ENCODE results near the gene ABCC1. TPM values are rescaled to one million over a fixed set of nuclear protein-coding genes. Genes with fewer than 3 reads are reported as not detected.

Gene ABCC1
- total and polyA plus RNA-seq, 2 of the 8 experiments (the other 6 are each of a cell fraction or from before 2014, with no cell fraction given), result 42.6 to 66.8 TPM

GRCh38 chr16:15934991-15935390, 14.4 kb upstream of the ABCC1 start:
- ChIA-PET POLR2A (ENCODE audit: partially characterized antibody) (interaction anchor here (1.1 kb wide), 1 partner anchor 13 kb away, joined by 3 read pairs; no protein-coding TSS in a partner anchor), CTCF (ENCODE audit: partially characterized antibody) (interaction anchor here (3.4 kb wide), 1 partner anchor 9 kb away, joined by 9 read pairs; no protein-coding TSS in a partner anchor)
- TF ChIP-seq SIN3A (conservative IDR thresholded peaks at IDR 0.05 in 1 of 2, IDR thresholded peaks at IDR 0.05 in 1 of 2; ENCODE audit: low read depth in 1 of 2, low read length in 2 of 2) (no peak), RXRA (IDR thresholded peaks at IDR 0.05; ENCODE audit: insufficient read depth, low read depth, low read length) (no peak), EGR1 (IDR thresholded peaks at IDR 0.05; ENCODE audit: borderline replicate concordance, low read depth, low read length) (no peak), SUZ12 (IDR thresholded peaks at IDR 0.05; ENCODE audit: low read length) (no peak), SRF (IDR thresholded peaks at IDR 0.05; ENCODE audit: low read depth, low read length) (no peak), MAFK (IDR thresholded peaks at IDR 0.05; ENCODE audit: low read depth, low read length) (no peak), SIRT6 (IDR thresholded peaks at IDR 0.05; ENCODE audit: low read length) (no peak), MAX (IDR thresholded peaks at IDR 0.05) (no peak), HDAC2 (IDR thresholded peaks at IDR 0.05; ENCODE audit: borderline replicate concordance in 1 of 2, low read depth in 2 of 2, low read length in 2 of 2) (no peak), RBBP5 (IDR thresholded peaks at IDR 0.05; ENCODE audit: borderline replicate concordance, low read depth, low read length) (no peak), TAF7 (optimal IDR thresholded peaks at IDR 0.05; ENCODE audit: borderline replicate concordance, low read depth, low read length) (no peak), EP300 (IDR thresholded peaks at IDR 0.05; ENCODE audit: borderline replicate concordance in 1 of 2, low read depth in 2 of 2, low read length in 2 of 2) (no peak), TBP (IDR thresholded peaks at IDR 0.05; ENCODE audit: low read depth, low read length) (no peak)

More at GRCh38 chr16:15934991-15935390, 14.4 kb upstream of the ABCC1 start:
- Histone ChIP-seq H3K27ac (ENCODE audit: low read depth, low read length) (no peak overlapping the region), H4K20me1 (replicated peaks in 1 of 2; ENCODE audit: control insufficient read depth in 1 of 2, insufficient read depth in 2 of 2, low read length in 2 of 2) (no peaks in the 10 kb centered on the region), H4K8ac (ENCODE audit: extremely low read depth, insufficient read depth, low read length) (no peak overlapping the region), H3K4me1 (replicated peaks in 1 of 4; ENCODE audit: control insufficient read depth in 3 of 4, insufficient read depth in 4 of 4, low read length in 3 of 4) (no peaks in the 10 kb centered on the region), H2BK120ac (replicated peaks; ENCODE audit: low read depth, low read length) (no peak overlapping the region), H2AFZ (ENCODE audit: low read length) (no peak overlapping the region), H3K4me3 (ENCODE audit: extremely low read depth in 1 of 4, insufficient read depth in 2 of 4, low read depth in 3 of 4, low read length in 4 of 4) (no peak overlapping the region), H3K14ac (ENCODE audit: insufficient read length) (no peak overlapping the region), H3K18ac (ENCODE audit: extremely low read depth, low read length) (no peak overlapping the region), H3K4me2 (ENCODE audit: insufficient read depth in 1 of 2, low read depth in 2 of 2, low read length in 2 of 2) (no peak overlapping the region), H3K9ac (replicated peaks in 1 of 4; ENCODE audit: extremely low read depth in 1 of 4, low read depth in 3 of 4, low read length in 3 of 4) (no peak overlapping the region), H3K23me2 (ENCODE audit: low read depth, low read length) (no peaks in the 10 kb centered on the region), H2BK5ac (ENCODE audit: low read depth, low read length) (no peak overlapping the region), H3K56ac (replicated peaks; ENCODE audit: insufficient read length, low read depth, low read length) (no peak overlapping the region), H2BK15ac (ENCODE audit: low read length) (no peak overlapping the region), H4K5ac (ENCODE audit: insufficient read length, low read depth, low read length) (no peak overlapping the region), H3K79me1 (ENCODE audit: low read depth, low read length) (no peaks in the 10 kb centered on the region), H3K79me2 (ENCODE audit: control insufficient read depth in 1 of 2, insufficient read depth in 2 of 2, low read length in 2 of 2) (no peaks in the 10 kb centered on the region), H2BK12ac (ENCODE audit: low read depth, low read length) (no peak overlapping the region), H4K91ac (replicated peaks; ENCODE audit: insufficient read length, low read length) (no peak overlapping the region), H3K4ac (replicated peaks; ENCODE audit: insufficient read length, low read depth, low read length) (no peak overlapping the region), H3K27me3 (replicated peaks in 1 of 4; ENCODE audit: control insufficient read depth in 3 of 4, extremely low read depth in 1 of 4, insufficient read depth in 3 of 4, low read length in 3 of 4) (no peaks in the 10 kb centered on the region), H2AK5ac (ENCODE audit: low read depth, low read length) (no peak overlapping the region), H3K36me3 (ENCODE audit: control insufficient read depth in 2 of 4, insufficient read depth in 4 of 4, low read length in 3 of 4) (no peaks in the 10 kb centered on the region), H3K9me3 (ENCODE audit: insufficient read depth in 2 of 2, low read depth in 1 of 2, low read length in 1 of 2) (no peaks in the 10 kb centered on the region), H3K23ac (ENCODE audit: insufficient read length) (no peak overlapping the region), H2BK20ac (ENCODE audit: low read length) (no peak overlapping the region)
- no peak for FAIRE-seq
- DNase-seq (ENCODE audit: low read depth in 1 of 2, low spot score in 2 of 2), result no peak
